GM18861 (cell line): ENCODE measurements around the gene DGKD.

Source experiments
- ATAC-seq: cut with Tn5 transposase; IDR thresholded peaks from one replicate; pipeline ENCODE4 v1.9.1; 2021; ENCODE audit not compliant: unreplicated experiment

DGKD gene

GRCh38 chr2:233409286-233409991 is 55.1 kb downstream of the DGKD start:
- ATAC-seq = no peak

GRCh38 chr2:233410196-233410760 is 56.0 kb downstream of the DGKD start:
- no peak for ATAC-seq

- ATAC-seq = no peak
Measured at GRCh38 chr2:233411162-233411561, 56.9 kb downstream of the DGKD start.

GRCh38 chr2:233412405-233412804 is 58.1 kb downstream of the DGKD start:
- ATAC-seq = no peak

DNA sequence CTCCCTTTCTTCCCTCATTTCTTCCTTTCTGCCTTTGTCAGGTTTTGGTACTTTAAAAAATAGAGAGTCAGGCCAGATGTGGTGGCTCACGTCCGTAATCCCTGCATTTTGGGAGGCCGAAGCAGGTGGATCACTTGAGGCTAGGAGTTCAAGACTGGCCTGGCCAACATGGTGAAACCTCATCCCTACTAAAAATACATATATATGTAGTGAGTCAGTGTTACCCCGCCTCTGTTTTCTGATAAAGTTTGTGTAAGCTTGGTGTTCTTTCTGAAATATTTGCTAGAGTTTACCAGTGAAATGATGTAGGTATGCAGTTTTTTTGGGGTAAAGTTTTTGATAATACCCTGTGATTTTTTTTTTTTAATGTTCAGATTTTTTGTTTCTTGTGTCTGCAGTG is 58.8 kb downstream of the DGKD start:
- no peak for ATAC-seq

DNA sequence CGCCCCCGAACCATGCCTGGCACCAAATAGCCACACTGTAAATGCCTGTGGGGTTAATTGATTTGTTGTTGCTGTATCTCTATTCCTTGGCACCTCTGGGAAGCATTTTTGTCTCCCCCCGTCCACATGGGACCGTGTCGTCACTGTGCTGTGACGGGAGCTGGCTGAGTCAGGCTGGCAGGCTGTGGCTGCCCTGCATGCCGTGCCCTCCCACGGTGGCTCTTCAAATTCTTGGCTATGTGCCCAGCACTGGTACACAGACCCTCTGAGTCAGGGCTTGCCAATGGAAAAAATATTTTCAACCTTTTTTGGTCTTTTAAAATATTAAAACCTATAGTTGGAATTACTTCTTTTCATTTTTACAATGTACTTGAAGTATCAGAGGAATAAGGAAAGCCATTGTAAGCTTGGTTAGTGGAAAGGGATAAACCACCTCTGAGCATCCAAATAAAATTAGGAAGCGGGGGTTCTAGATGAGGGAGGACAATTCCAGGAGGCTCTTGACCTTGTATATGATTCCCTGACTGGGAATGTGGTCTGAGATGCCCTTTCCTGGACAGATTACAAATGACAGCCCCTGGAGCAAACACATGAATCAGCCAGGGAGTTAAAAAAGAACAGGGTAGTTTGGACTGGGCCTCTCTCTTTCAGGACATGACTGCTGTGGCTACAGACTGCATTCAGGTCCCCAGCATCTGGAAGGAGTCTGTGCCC is 59.4 kb downstream of the DGKD start:
- no peak for ATAC-seq

DNA sequence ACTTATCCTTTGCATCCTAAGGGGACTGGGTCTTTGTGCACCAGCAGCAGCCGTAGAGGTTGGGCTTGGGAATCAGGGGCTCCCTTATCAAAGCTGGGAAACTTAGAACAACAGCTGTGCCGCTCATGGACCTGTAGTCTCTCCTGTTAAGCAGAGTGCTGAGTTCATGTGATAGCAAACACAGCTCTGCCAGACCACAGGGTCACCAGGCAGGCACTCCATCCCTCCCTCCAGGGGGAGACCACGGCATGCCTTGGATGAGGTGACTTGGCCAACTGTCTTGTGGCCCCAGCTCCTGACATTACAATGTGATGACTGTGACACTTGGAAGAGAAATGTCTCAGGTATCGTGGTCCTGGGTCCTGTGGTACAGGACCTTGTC is 60.0 kb downstream of the DGKD start:
- no peak for ATAC-seq

DNA sequence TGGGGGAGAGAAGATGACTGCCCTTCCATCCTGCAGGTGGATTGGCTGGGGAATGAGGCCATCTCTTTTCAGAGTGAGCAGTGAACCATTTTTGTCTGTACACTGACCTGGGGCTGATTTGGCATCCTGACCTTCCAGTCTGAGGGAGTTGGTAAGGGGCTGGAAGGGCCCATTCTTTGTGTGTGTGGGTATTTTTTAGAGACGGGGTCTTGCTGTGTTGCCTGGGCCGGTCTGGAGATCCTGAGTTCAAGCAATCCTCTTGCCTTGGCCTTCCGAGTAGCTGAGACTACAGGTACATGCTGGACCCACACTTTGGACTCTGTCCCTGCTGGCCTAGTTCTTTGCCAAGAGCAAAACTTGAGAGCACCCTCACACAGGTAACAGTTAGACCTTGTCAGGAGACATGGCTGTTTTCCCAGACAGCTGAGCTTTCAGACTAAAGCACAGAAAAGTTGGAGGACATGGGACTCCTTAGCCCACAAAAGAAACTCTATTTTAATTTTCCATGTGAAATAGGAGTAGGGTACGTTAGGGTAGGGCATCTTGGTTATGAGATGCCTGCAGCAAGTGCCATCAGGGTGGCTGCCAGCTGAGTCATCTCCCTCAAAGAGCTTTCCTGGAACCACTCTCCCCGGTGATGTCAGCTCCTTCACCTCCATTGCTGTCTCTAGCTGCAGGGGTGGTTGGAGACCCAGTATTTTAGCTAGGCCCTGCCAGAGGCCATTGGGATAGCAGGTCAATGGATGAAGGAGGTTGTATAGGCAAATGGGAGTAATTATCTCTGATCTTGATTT is 60.7 kb downstream of the DGKD start:
- ATAC-seq = no peak

GRCh38 chr2:233416199-233416598 is 61.9 kb downstream of the DGKD start:
- ATAC-seq = no peak

- no peak for ATAC-seq
Measured at GRCh38 chr2:233416706-233417105, 62.4 kb downstream of the DGKD start.

DNA sequence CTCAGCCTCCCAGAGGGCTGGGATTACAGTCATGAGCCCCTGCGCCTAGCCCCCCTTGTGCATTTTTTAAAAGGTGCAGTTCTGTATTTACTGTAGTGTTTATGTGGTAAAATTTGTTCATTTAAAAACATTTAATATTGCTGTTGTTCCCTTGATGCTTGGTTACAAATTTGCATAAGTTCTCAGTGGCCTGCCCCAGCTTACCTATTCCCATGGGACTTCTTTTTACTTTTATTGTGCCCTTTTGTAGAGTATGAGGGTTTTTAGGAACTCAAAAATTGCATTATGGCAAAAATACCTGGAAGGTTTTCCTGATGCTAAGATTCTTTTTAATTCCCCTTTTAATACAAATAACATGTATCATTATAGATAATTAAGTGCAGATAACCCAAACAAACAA is 63.0 kb downstream of the DGKD start:
- ATAC-seq = no peak

DNA sequence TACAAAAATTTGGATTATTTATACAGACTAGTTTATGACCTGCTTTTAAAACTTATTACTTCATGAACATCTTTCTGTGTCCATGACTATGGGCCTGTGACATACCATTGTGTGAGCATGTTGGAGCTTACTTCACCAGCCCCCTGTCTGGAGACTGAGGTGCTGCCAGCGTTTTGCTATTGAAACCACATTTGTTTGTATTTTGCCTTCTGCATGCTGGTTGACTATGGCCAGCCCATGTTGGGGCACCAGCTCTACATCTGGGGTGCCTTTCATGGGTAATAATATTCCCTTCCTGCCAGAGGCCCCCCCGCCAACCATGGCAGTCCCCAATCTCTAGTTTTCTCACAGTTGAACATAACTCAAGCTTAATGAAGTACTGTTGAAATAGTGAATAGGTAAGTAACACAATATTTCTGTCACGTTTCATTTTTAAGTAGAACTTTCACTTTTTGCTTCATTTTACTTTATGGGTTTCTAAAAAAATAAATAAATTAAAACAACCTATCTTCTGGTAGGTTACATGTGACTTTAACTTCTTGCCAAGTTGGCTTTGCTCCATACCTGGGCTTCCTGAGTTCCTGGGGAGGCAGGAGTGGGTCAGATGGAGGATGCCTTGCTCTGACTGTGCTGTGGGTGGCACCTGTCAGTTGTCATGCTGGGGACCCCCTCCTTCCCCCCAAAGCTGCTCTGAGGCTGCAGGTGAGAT is 63.9 kb downstream of the DGKD start:
- ATAC-seq = no peak

DNA sequence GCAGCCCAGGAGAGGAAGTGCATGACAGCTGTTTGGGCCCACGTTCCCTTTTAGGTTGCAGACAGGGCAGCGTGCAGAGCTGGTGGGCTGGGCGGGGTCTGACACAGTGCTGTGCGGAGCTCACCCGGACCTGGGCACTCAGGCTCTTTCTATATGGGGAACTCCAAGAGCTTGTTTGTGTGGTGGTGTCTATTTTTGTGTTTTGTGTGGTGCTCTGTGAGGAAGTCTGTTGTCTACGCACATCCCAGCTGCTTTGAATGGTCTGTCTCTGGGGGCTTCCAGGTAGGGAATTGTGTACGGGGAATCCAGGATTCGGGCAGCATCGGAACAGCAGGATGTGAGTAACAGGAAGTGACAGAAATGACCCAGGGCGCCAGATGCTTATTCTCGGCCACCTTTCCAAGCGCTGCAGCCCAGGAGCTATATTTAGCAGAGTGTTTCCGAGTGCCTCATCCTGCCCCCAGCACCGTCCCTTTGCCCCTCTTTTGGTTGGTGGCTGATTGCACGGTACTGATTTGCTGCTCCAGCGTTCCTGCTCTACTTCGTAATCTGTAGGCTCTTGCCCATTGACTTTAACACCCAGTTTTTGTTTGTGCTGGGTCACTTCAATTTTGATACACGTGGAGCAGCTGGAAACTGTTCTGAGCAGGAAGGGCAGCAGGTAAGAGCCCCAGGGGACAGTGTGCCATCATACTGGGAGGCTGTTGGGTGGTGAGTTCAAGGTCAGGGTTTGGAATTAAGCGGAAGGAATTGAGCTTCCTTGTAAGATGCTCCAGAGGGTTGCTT is 64.7 kb downstream of the DGKD start:
- ATAC-seq = no peak

DNA sequence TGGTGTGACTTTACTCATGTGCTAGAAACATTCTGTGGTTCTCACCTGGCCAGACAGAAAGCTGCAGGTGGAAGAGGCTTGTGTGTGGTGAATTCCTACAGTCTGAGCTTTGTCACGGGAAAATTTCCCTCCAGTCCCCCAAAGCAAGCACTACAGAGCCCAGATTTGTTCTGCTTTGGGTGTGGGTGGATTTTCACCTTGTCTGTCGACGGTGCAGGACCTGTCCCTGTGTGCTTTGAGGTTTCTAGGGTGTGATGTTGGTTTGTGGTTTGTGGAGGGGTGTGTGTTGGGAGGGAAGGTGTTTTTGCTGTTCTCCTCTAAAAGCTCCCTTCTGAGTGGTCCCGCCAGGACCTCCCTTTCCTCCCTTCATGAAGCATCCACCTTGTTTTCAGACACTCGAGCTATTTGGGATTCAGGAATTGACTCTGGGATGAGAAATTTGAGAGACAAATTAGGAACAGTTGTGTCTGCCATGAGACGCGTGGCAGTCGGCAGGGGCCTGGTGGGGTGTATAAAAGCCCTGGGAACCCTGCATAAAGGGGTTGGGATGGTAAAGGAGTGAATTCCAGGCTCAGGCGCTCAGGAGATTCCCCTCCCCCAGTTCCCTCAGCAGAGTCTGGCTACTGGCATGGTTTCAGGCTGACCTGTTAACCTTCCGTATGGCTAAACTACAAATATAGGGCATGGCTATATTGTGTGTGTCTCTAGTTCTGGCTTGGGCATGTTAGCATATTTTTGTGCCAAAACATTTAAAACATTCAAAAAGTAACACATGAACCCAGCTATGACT is 65.5 kb downstream of the DGKD start:
- no peak for ATAC-seq

GRCh38 chr2:233421091-233421816 is 67.0 kb downstream of the DGKD start:
- no peak for ATAC-seq

- ATAC-seq = peak; percentile 66
Measured at GRCh38 chr2:233422050-233422639, 67.9 kb downstream of the DGKD start.

- ATAC-seq = no peak
Measured at GRCh38 chr2:233422649-233423551, 68.6 kb downstream of the DGKD start.

DNA sequence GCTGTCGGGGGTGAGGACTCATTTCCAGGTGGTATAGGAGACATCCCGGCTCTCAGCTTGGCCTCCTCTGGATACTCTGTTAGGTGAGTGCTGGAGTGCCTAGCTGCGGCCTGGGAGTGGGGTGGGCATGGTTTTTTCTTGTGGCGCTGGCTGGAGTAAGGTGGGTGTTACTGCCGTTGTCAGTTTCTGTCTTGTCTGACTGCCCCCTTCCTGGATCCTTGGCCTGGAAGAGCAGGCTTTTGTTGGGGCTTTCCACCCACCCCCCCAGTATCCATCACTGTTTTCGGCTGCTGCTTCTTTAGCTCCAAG is 69.2 kb downstream of the DGKD start:
- ATAC-seq = no peak
